ENCODE results near the gene BTBD16. TPM values are rescaled to one million over a fixed set of nuclear protein-coding genes. Genes with fewer than 3 reads are reported as not detected.

The BTBD16 gene
- total RNA-seq, 5 donors from 2014 or later (not counting 1 experiment from before 2014, with no cell fraction given), result not detected

- no peak overlapping the region for H3K27ac ChIP-seq (ENCODE audit: low read length)
- Mint-ChIP-seq H3K27ac (no peak overlapping the region), H3K36me3 (no peaks in the 10 kb centered on the region), H3K4me1 (no peaks in the 10 kb centered on the region), H3K4me3 (no peak overlapping the region), H3K9me3 (no peaks in the 10 kb centered on the region), H3K27me3 (peaks cover 3 to 13% of the 10 kb centered on the region in 2 donors)
- no peaks in the 10 kb centered on the region for H3K9me3 ChIP-seq
- ATAC-seq (replicated peaks in 1 of 4) (no peak), DNase-seq (no peak)
- H3K4me1 ChIP-seq (ENCODE audit: control insufficient read depth in 1 of 2, extremely low read depth in 1 of 2, insufficient read depth in 2 of 2, low read length in 2 of 2), result no peaks in the 10 kb centered on the region
- WGBS (ENCODE audit: insufficient coverage), result no CpG with 5 or more reads among the region's 3 CpGs
- H3K36me3 ChIP-seq (ENCODE audit: control insufficient read depth in 2 of 2, extremely low read depth in 1 of 2, insufficient read depth in 1 of 2, low read length in 1 of 2), result no peaks in the 10 kb centered on the region
- no peak overlapping the region for H3K4me3 ChIP-seq (ENCODE audit: control insufficient read depth in 1 of 2, extremely low read depth in 1 of 2, low read length in 1 of 2)
- ChIA-PET POLR2A (no interaction called here), CTCF (no interaction called here)
- H3K27me3 ChIP-seq (replicated peaks in 1 of 2; ENCODE audit: control insufficient read depth in 2 of 2, extremely low read depth in 1 of 2, insufficient read depth in 2 of 2, low read length in 1 of 2), result peaks cover 0 to 9% of the 10 kb centered on the region in 2 experiments
Observed at GRCh38 chr10:122336961-122337360, 65.9 kb downstream of the BTBD16 start.

DNA sequence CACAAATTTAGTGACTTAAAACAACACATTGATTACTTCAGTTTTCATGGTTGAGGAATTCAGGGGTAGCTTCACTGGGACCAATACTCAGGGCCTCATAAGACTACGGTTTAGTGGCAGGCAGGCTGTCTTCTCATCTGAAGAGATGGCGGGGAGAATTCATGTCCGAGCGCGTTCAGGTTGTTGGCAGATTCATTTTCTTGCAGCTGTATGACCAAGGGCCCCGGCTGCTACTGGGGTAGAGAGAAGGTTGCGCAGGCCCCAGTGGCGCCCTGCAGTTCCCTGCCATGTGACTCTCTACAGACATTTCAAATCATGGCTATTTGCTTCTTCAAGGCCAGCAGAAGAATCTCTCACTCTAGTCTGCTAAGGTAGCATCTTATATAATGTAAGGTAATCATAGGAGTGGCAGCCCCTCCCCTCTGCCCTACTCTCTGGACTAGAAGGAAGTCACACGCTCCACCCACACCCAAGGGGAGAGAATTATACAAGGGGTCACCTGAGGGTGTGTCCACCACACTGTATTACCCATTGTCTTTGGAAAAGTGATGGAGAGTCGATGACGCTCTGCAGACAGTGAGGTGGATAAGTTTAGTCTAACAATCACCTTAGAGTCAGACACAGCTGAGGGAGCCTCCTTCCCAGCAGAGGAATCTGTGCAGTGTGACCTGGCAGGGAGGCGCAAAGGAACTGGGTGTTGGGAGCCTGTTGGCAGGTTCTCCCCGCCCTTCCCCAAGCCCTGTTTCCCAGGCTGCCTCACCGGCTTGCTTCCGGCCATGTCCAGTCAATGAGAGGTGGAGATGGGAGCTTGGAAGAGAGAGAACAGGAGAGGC is 67.7 kb downstream of the BTBD16 start:
- ChIA-PET CTCF (interaction anchor here (0.9 to 2.1 kb wide), 2 partner anchors 48 to 97 kb away, joined by 3 to 6 read pairs; no protein-coding TSS in a partner anchor), POLR2A (no interaction called here)
- Histone ChIP-seq H3K27me3 (replicated peaks in 1 of 2; ENCODE audit: control insufficient read depth in 2 of 2, extremely low read depth in 1 of 2, insufficient read depth in 2 of 2, low read length in 1 of 2) (peaks cover 0 to 4% of the 10 kb centered on the region in 2 experiments), H3K4me1 (ENCODE audit: control insufficient read depth in 1 of 2, extremely low read depth in 1 of 2, insufficient read depth in 2 of 2, low read length in 2 of 2) (peaks cover 0 to 2% of the 10 kb centered on the region in 2 experiments), H3K27ac (ENCODE audit: low read length) (no peak overlapping the region), H3K9me3 (no peaks in the 10 kb centered on the region), H3K36me3 (ENCODE audit: control insufficient read depth in 2 of 2, extremely low read depth in 1 of 2, insufficient read depth in 1 of 2, low read length in 1 of 2) (no peaks in the 10 kb centered on the region), H3K4me3 (ENCODE audit: control insufficient read depth in 1 of 2, extremely low read depth in 1 of 2, low read length in 1 of 2) (no peak overlapping the region)
- H3K27me3 Mint-ChIP-seq, result peaks cover 2 to 9% of the 10 kb centered on the region in 2 donors
- no peak overlapping the region for H3K4me3 Mint-ChIP-seq
- H3K27ac Mint-ChIP-seq, result no peak overlapping the region
- 100% methylated on average over 1 of the region's 15 CpGs for WGBS (ENCODE audit: insufficient coverage)
- H3K9me3 Mint-ChIP-seq, result no peaks in the 10 kb centered on the region
- no peak for DNase-seq
- H3K36me3 Mint-ChIP-seq, result no peaks in the 10 kb centered on the region
- no peak for ATAC-seq (replicated peaks in 1 of 4)
- H3K4me1 Mint-ChIP-seq, result peaks cover 6 to 9% (median 8%) of the 10 kb centered on the region in 3 donors

- CTCF ChIA-PET, result interaction anchor here (0.5 to 2.1 kb wide), 5 partner anchors 94 to 707 kb away, joined by 3 to 13 read pairs (median 4); no protein-coding TSS in a partner anchor
- Mint-ChIP-seq H3K36me3 (no peaks in the 10 kb centered on the region), H3K4me3 (no peak overlapping the region), H3K27ac (no peak overlapping the region), H3K9me3 (no peaks in the 10 kb centered on the region), H3K27me3 (peaks cover 2 to 5% of the 10 kb centered on the region in 2 donors), H3K4me1 (peaks cover 6 to 9% (median 8%) of the 10 kb centered on the region in 3 donors)
- 91% methylated on average over 10 of the region's 11 CpGs for WGBS (ENCODE audit: insufficient coverage)
- DNase-seq (no peak), ATAC-seq (replicated peaks in 1 of 4) (no peak)
- Histone ChIP-seq H3K4me1 (ENCODE audit: control insufficient read depth in 1 of 2, extremely low read depth in 1 of 2, insufficient read depth in 2 of 2, low read length in 2 of 2) (peaks cover 0 to 2% of the 10 kb centered on the region in 2 experiments), H3K36me3 (ENCODE audit: control insufficient read depth in 2 of 2, extremely low read depth in 1 of 2, insufficient read depth in 1 of 2, low read length in 1 of 2) (no peaks in the 10 kb centered on the region), H3K4me3 (ENCODE audit: control insufficient read depth in 1 of 2, extremely low read depth in 1 of 2, low read length in 1 of 2) (no peak overlapping the region), H3K27me3 (replicated peaks in 1 of 2; ENCODE audit: control insufficient read depth in 2 of 2, extremely low read depth in 1 of 2, insufficient read depth in 2 of 2, low read length in 1 of 2) (peaks cover 0 to 4% of the 10 kb centered on the region in 2 experiments), H3K9me3 (no peaks in the 10 kb centered on the region), H3K27ac (ENCODE audit: low read length) (no peak overlapping the region)
- POLR2A ChIA-PET, result no interaction called here
Observed at GRCh38 chr10:122341141-122341810, 70.2 kb downstream of the BTBD16 start.

DNA sequence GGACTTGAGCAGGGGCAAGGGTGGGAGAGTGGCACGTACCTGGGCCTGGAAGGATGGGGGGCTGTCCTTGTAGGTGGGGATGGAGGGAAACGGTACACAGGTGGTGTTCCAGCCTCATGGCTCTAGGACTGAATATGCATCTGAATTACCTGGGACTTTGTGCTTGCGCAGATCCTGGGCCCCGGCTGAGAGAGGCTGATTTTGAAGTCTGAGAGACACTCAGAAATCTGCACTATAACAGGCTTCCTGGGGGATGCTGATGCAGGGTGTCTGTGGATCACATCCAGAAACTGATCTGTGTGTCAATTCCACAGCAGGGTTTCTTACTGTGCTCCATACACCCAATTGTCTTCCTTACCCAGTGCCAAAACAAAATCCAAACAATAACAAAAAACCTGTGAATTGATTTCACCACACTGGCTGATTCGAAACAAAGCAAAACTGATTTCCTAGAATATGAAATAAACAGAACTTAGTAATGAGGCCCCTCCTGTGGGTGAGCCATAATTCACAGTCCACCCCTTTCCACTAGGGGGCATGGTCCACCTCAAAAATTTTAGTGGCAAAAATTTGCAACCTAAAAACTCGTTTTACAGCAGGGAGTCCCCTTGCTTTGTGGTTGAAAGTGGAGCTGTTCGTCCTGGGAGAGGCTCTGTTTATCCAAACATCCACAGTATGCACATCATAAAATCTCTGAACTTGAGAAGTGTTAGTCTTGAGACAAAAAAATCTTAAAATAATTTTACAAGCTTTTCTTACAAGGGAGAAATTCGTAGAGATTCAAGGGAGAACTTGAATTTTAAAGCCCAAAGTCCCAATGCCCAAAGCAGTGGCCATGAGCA is 71.4 kb downstream of the BTBD16 start:
- Mint-ChIP-seq H3K4me3 (no peak overlapping the region), H3K27me3 (no peaks in the 10 kb centered on the region), H3K4me1 (peaks cover 6 to 9% (median 8%) of the 10 kb centered on the region in 3 donors), H3K9me3 (no peaks in the 10 kb centered on the region), H3K27ac (peak overlapping the region in 1 of 2 donors; percentile 57), H3K36me3 (no peaks in the 10 kb centered on the region)
- POLR2A ChIA-PET, result interaction anchor here in 1 of 2 donors (0.5 kb wide), 1 partner anchor 66 kb away, joined by 3 read pairs; no protein-coding TSS in a partner anchor
- 95% methylated on average over 5 of the region's 8 CpGs for WGBS (ENCODE audit: insufficient coverage)
- CTCF ChIA-PET, result interaction anchor here (0.5 to 3.4 kb wide), 15 partner anchors 10 to 800 kb away, joined by 3 to 41 read pairs (median 4); no protein-coding TSS in a partner anchor
- peak; percentile 19 to 79 (median 54) for DNase-seq
- no peak overlapping the region for H3K27ac ChIP-seq (ENCODE audit: low read length)
- no peak overlapping the region for H3K4me3 ChIP-seq (ENCODE audit: control insufficient read depth in 1 of 2, extremely low read depth in 1 of 2, low read length in 1 of 2)
- no peaks in the 10 kb centered on the region for H3K36me3 ChIP-seq (ENCODE audit: control insufficient read depth in 2 of 2, extremely low read depth in 1 of 2, insufficient read depth in 1 of 2, low read length in 1 of 2)
- peaks cover 0 to 2% of the 10 kb centered on the region in 2 experiments for H3K4me1 ChIP-seq (ENCODE audit: control insufficient read depth in 1 of 2, extremely low read depth in 1 of 2, insufficient read depth in 2 of 2, low read length in 2 of 2)
- H3K9me3 ChIP-seq, result no peaks in the 10 kb centered on the region
- peaks cover 0 to 4% of the 10 kb centered on the region in 2 experiments for H3K27me3 ChIP-seq (replicated peaks in 1 of 2; ENCODE audit: control insufficient read depth in 2 of 2, extremely low read depth in 1 of 2, insufficient read depth in 2 of 2, low read length in 1 of 2)
- ATAC-seq (replicated peaks in 1 of 4), result peak; percentile 66 to 84 (median 72)

DNA sequence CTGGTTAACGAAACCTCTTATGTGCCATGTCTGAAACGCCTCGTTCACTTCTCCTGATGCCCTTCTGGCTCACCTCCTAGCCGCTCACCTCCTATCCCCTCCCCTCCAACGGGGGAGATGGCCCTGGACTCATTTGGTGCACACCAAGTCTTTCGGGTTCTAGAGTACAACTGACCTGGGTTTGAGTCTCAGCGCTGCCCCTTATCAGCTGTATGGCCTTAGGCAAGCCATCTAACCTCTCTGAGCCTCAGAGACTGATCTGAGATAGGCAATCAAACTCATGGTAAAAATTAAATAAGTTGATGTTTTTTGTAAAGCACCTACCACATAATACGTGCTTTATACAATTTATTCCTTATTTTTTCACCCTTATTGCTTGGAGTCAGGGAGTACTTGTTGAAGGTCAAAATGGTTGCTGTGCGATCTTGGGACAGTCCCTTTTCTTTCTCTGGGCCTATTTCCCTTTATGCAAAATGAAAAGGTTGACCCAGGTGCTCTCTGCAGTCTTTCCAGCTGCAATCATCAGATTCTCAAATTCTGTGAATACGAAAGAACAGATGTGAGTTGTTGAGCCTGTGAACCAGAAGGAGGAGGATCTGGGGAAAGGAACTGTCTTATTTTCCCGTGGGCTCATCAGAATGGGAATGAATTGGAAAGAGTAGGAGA is 72.2 kb downstream of the BTBD16 start:
- H3K4me3 ChIP-seq (ENCODE audit: control insufficient read depth in 1 of 2, extremely low read depth in 1 of 2, low read length in 1 of 2), result no peak overlapping the region
- DNase-seq (no peak), ATAC-seq (replicated peaks in 1 of 4) (no peak)
- H3K4me1 ChIP-seq (ENCODE audit: control insufficient read depth in 1 of 2, extremely low read depth in 1 of 2, insufficient read depth in 2 of 2, low read length in 2 of 2), result peaks cover 0 to 2% of the 10 kb centered on the region in 2 experiments
- Mint-ChIP-seq H3K4me1 (peaks cover 6 to 9% (median 8%) of the 10 kb centered on the region in 3 donors), H3K9me3 (no peaks in the 10 kb centered on the region), H3K4me3 (no peak overlapping the region), H3K36me3 (no peaks in the 10 kb centered on the region), H3K27me3 (no peaks in the 10 kb centered on the region), H3K27ac (no peak overlapping the region)
- ChIA-PET CTCF (interaction anchor here (0.6 to 3.4 kb wide), 16 partner anchors 9 to 223 kb away, joined by 3 to 41 read pairs (median 4); no protein-coding TSS in a partner anchor), POLR2A (no interaction called here)
- H3K9me3 ChIP-seq, result no peaks in the 10 kb centered on the region
- 88% methylated on average over 10 of the region's 11 CpGs for WGBS (ENCODE audit: insufficient coverage)
- H3K27ac ChIP-seq (ENCODE audit: low read length), result no peak overlapping the region
- no peaks in the 10 kb centered on the region for H3K36me3 ChIP-seq (ENCODE audit: control insufficient read depth in 2 of 2, extremely low read depth in 1 of 2, insufficient read depth in 1 of 2, low read length in 1 of 2)
- peaks cover 0 to 4% of the 10 kb centered on the region in 2 experiments for H3K27me3 ChIP-seq (replicated peaks in 1 of 2; ENCODE audit: control insufficient read depth in 2 of 2, extremely low read depth in 1 of 2, insufficient read depth in 2 of 2, low read length in 1 of 2)

All from T-cell (primary cell).